ENCODE results near the gene PCNT. TPM values are rescaled to one million over a fixed set of nuclear protein-coding genes. Genes with fewer than 3 reads are reported as not detected.

Gene PCNT
- total RNA-seq, 3 donors from 2014 or later, result 29.4 to 33.1 (median 31.0) TPM

DNA sequence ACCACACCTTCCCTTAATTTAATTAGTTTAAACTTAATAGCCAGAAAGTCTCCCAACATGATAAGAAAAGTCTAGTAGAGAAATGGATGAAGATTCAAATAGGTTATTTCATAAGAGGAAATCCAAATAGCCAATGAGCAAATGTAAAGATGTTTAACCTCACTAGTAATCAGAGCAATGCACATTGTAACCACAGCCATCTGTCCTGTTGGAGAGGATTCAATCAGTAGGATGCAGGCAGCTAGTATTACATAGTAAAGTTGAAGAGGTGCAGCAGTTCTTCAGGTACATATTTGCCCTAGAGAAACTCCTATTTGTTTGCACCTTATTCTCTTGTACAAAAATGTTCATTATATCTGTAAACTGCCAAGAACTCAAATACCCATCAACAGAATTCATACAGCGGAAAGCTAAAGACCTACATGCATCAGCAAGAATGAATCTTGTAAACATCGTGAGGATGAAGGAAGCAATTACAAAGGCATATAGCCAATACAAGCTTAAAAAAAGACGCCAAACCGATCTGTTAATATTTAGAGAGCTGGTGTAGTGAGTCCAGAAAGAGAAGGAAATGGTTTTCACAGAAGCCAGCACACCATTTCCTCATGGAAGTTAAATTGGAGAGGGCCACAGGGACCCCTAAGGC is 162.6 kb downstream of the PCNT start:
- Mint-ChIP-seq H3K4me1 (ENCODE audit: low read depth) (peaks cover 23% of the 10 kb centered on the region), H3K4me3 (no peak overlapping the region), H3K9me3 (no peaks in the 10 kb centered on the region), H3K27me3 (ENCODE audit: low read depth) (no peaks in the 10 kb centered on the region), H3K36me3 (ENCODE audit: insufficient read depth) (peaks cover 22% of the 10 kb centered on the region)
- DNase-seq, result no peak
- no peak for ATAC-seq

- H3K4me1 Mint-ChIP-seq (ENCODE audit: low read depth), result peaks cover 4% of the 10 kb centered on the region
- ATAC-seq, result no peak
- H3K36me3 Mint-ChIP-seq (ENCODE audit: insufficient read depth), result peaks cover 37% of the 10 kb centered on the region
- H3K4me3 Mint-ChIP-seq, result no peak overlapping the region
- no peaks in the 10 kb centered on the region for H3K27me3 Mint-ChIP-seq (ENCODE audit: low read depth)
- no peak for DNase-seq
- H3K9me3 Mint-ChIP-seq, result peaks cover 4% of the 10 kb centered on the region
Observed at GRCh38 chr21:46489162-46489663, 165.3 kb downstream of the PCNT start.

- H3K36me3 Mint-ChIP-seq (ENCODE audit: insufficient read depth), result peaks cover 39% of the 10 kb centered on the region
- no peak overlapping the region for H3K4me3 Mint-ChIP-seq
Observed at GRCh38 chr21:46489800-46490199, 165.8 kb downstream of the PCNT start.

GRCh38 chr21:46491553-46491952 is 167.6 kb downstream of the PCNT start:
- peaks cover 6% of the 10 kb centered on the region for H3K4me1 Mint-ChIP-seq (ENCODE audit: low read depth)
- DNase-seq (no peak), ATAC-seq (no peak)
- peaks cover 40% of the 10 kb centered on the region for H3K36me3 Mint-ChIP-seq (ENCODE audit: insufficient read depth)
- peaks cover 4% of the 10 kb centered on the region for H3K9me3 Mint-ChIP-seq
- no peak overlapping the region for H3K4me3 Mint-ChIP-seq
- H3K27me3 Mint-ChIP-seq (ENCODE audit: low read depth), result no peaks in the 10 kb centered on the region

More at GRCh38 chr21:46489800-46490199, 165.8 kb downstream of the PCNT start:
- Mint-ChIP-seq H3K9me3 (peaks cover 4% of the 10 kb centered on the region), H3K4me1 (ENCODE audit: low read depth) (peaks cover 4% of the 10 kb centered on the region), H3K27me3 (ENCODE audit: low read depth) (no peaks in the 10 kb centered on the region)
- ATAC-seq, result no peak
- no peak for DNase-seq

GRCh38 chr21:46492851-46493250 is 168.9 kb downstream of the PCNT start:
- peaks cover 6% of the 10 kb centered on the region for H3K4me1 Mint-ChIP-seq (ENCODE audit: low read depth)
- no peak for ATAC-seq
- H3K27me3 Mint-ChIP-seq (ENCODE audit: low read depth), result no peaks in the 10 kb centered on the region
- no peak for DNase-seq
- no peak overlapping the region for H3K4me3 Mint-ChIP-seq
- peaks cover 4% of the 10 kb centered on the region for H3K9me3 Mint-ChIP-seq
- H3K36me3 Mint-ChIP-seq (ENCODE audit: insufficient read depth), result peaks cover 34% of the 10 kb centered on the region

GRCh38 chr21:46493828-46494227 is 169.9 kb downstream of the PCNT start:
- DNase-seq (no peak), ATAC-seq (no peak)
- peaks cover 4% of the 10 kb centered on the region for H3K9me3 Mint-ChIP-seq
- no peak overlapping the region for H3K4me3 Mint-ChIP-seq
- H3K4me1 Mint-ChIP-seq (ENCODE audit: low read depth), result peaks cover 5% of the 10 kb centered on the region
- no peaks in the 10 kb centered on the region for H3K27me3 Mint-ChIP-seq (ENCODE audit: low read depth)
- peaks cover 33% of the 10 kb centered on the region for H3K36me3 Mint-ChIP-seq (ENCODE audit: insufficient read depth)

Other genes starting within 250 kb of the PCNT start
- 1 to 10 TPM; 4.8 to 7.7 (median 5.7) TPM for gene COL6A2, start 226.0 kb upstream of the PCNT start, total RNA-seq
- under 1 TPM; 0.33 to 0.71 (median 0.40) TPM for gene FTCD, start 168.6 kb upstream of the PCNT start, total RNA-seq
- gene SPATC1L, start 139.7 kb upstream of the PCNT start, total RNA-seq, result 10 to 100 TPM in 2 of 3 donors, 1 to 10 TPM in 1; 6.8 to 17.5 (median 10.6) TPM
- 10 to 100 TPM; 14.5 to 20.6 (median 17.2) TPM for gene LSS, start 95.4 kb upstream of the PCNT start, total RNA-seq
- 100 to 1,000 TPM; 134 to 144 (median 140) TPM for gene MCM3AP, start 38.5 kb upstream of the PCNT start, total RNA-seq
- gene YBEY, start 37.8 kb upstream of the PCNT start, total RNA-seq, result 10 to 100 TPM; 20.5 to 21.8 (median 20.9) TPM
- 1 to 10 TPM; 3.6 to 3.9 (median 3.7) TPM for gene C21orf58, start 286 bp upstream of the PCNT start, total RNA-seq
- gene DIP2A, start 134.7 kb downstream of the PCNT start, total RNA-seq, result 10 to 100 TPM; 17.8 to 19.5 (median 18.9) TPM

Measured in activated T-cell treated with anti-CD3 and anti-CD28 coated beads, Interleukin-2, amount 50 U/mL, for 4 hours (primary cell).